HCT116 (cell line): ENCODE data around the gene SLC6A19. TPM values are rescaled to one million over a fixed set of nuclear protein-coding genes. Genes with fewer than 3 reads are reported as not detected.

Experiments used
- ATAC-seq: fragments of 200-7000 bp; cut with Tn5 transposase; 2 replicates; pipeline ENCODE4 v1.9.1; 2020; ENCODE audit warnings: mild to moderate bottlenecking, moderate library complexity
- BruUV-seq: library from RNA; stranded (reverse); fragments of 400-500 nt; replicated peaks from 2 replicates; lab custom pipeline; 2021; lab: Mats Ljungman, UMichigan
- CTCF ChIA-PET: fragments of 300-600 bp; sonication (Branson Sonifier 250); formaldehyde crosslinking; loops from one replicate; lab custom pipeline; 2021; ENCODE audit warnings: antibody characterized with exemption; lab: Charles Lee
- POLR2A ChIA-PET: fragments of 300-600, 350-600 bp; sonication (Branson Sonifier 250); formaldehyde crosslinking; loops from one replicate; lab custom pipeline; 2021; ENCODE audit warnings: antibody characterized with exemption; lab: Charles Lee
- RAD21 ChIA-PET, 2 experiments: fragments of 300-600 bp; sonication (Branson Sonifier 250); formaldehyde crosslinking; loops; one replicate each; lab custom pipeline; 2023; ENCODE audit warnings: low total read pairs in 2 of 2; ENCODE audit not compliant: uncharacterized antibody in 2 of 2, unreplicated experiment in 2 of 2, low non-redundant PET in 1 of 2; lab: Charles Lee
- DNase-seq: peaks from one replicate; pipeline ENCODE4 v3.0.0-alpha.2; 2010; ENCODE audit warnings: low read depth, low spot score
- H2AFZ ChIP-seq: fragments of 200-600 bp; shearing (Covaris generic), sonication (generic); 2 replicates; pipeline ENCODE4 v1.6.1; 2017; ENCODE audit warnings: low read depth, mixed run types, mixed read lengths, antibody characterized with exemption, low read length; ENCODE audit not compliant: poor library complexity, severe bottlenecking
- H3K27ac ChIP-seq: 2 replicates; pipeline ENCODE4 v1.5.1; 2012; ENCODE audit warnings: low read depth, low read length
- H3K27me3 ChIP-seq: fragments of 200-600 bp; sonication (generic); 2 replicates; pipeline ENCODE4 v1.6.1; 2016; ENCODE audit warnings: mixed run types, low read length, mixed read lengths; ENCODE audit not compliant: insufficient read depth
- H3K36me3 ChIP-seq, 2 experiments: fragments of 200-500 bp in 1 of 2; fragments of 200-600 bp in 1 of 2; sonication (Bioruptor generic) in 1 of 2; sonication (generic) in 1 of 2; 2 replicates each; pipeline versions ENCODE4 v1.5.1 to v1.6.1; 2014 to 2016; ENCODE audit warnings: low read length in 2 of 2, inconsistent platforms in 1 of 2, mixed read lengths in 1 of 2, mixed run types in 1 of 2; ENCODE audit not compliant: insufficient read depth in 2 of 2, control insufficient read depth in 1 of 2
- H3K4me1 ChIP-seq, 2 experiments: fragments of 200-600 bp in 1 of 2; sonication (generic) in 1 of 2; 2 replicates each; pipeline versions ENCODE4 v1.5.1 to v1.6.1; 2012 to 2017; ENCODE audit warnings: low read length in 2 of 2, inconsistent platforms in 1 of 2, mild to moderate bottlenecking in 1 of 2, mixed read lengths in 1 of 2, mixed run types in 1 of 2, moderate library complexity in 1 of 2; ENCODE audit not compliant: insufficient read depth in 2 of 2, control insufficient read depth in 1 of 2
- H3K4me2 ChIP-seq: fragments of 200-600 bp; sonication (generic); 2 replicates; pipeline ENCODE4 v1.6.1; 2017; ENCODE audit warnings: mixed run types, low read length, mixed read lengths
- H3K4me3 ChIP-seq, 2 experiments: fragments of 200-600 bp in 1 of 2; sonication (generic) in 1 of 2; replicated peaks in 1 of 2; 2 replicates each; pipeline ENCODE4 v1.5.1; 2011 to 2016; ENCODE audit warnings: low read length in 2 of 2, control low read depth in 1 of 2, low read depth in 1 of 2, mild to moderate bottlenecking in 1 of 2, mixed read lengths in 1 of 2, mixed run types in 1 of 2
- H3K79me2 ChIP-seq: fragments of 200-600 bp; sonication (generic); 2 replicates; pipeline ENCODE4 v1.6.1; 2017; ENCODE audit warnings: mild to moderate bottlenecking, mixed run types, low read length, moderate library complexity, mixed read lengths; ENCODE audit not compliant: insufficient read depth
- H3K9ac ChIP-seq: fragments of 200-600 bp; sonication (generic); 2 replicates; pipeline ENCODE4 v1.6.1; 2016; ENCODE audit warnings: low read length, mixed read lengths
- H3K9me2 ChIP-seq: fragments of 200-600 bp; sonication (generic), shearing (Covaris generic); 2 replicates; pipeline ENCODE4 v1.6.1; 2017; ENCODE audit warnings: mixed run types, mild to moderate bottlenecking, moderate library complexity; ENCODE audit not compliant: insufficient read depth
- H3K9me3 ChIP-seq, 2 experiments: fragments of 200-500 bp in 1 of 2; fragments of 200-600 bp in 1 of 2; sonication (Bioruptor generic) in 1 of 2; sonication (generic) in 1 of 2; 2 replicates each; pipeline ENCODE4 v1.6.1; 2014 to 2017; ENCODE audit warnings: low read length in 2 of 2, mixed read lengths in 2 of 2, inconsistent platforms in 1 of 2, low read depth in 1 of 2, mild to moderate bottlenecking in 1 of 2, mixed run types in 1 of 2, moderate library complexity in 1 of 2; ENCODE audit not compliant: control insufficient read depth in 1 of 2, insufficient read depth in 1 of 2
- H4K20me1 ChIP-seq: fragments of 200-600 bp; sonication (generic), shearing (Covaris generic); 2 replicates; pipeline ENCODE4 v1.6.1; 2017; ENCODE audit warnings: mixed run types, mild to moderate bottlenecking, moderate library complexity; ENCODE audit not compliant: insufficient read depth
- CBX3 ChIP-seq: IDR thresholded peaks from 2 replicates; pipeline ENCODE4 v1.6.1; 2012; ENCODE audit warnings: low read depth
- EGR1 ChIP-seq: IDR thresholded peaks from 2 replicates; pipeline ENCODE4 v1.6.1; 2012; ENCODE audit warnings: low read depth
- ELF1 ChIP-seq: IDR thresholded peaks from 2 replicates; pipeline ENCODE4 v1.6.1; 2012; ENCODE audit warnings: low read depth, borderline replicate concordance
- EZH2 ChIP-seq: fragments of 200-600 bp; sonication (generic); IDR thresholded peaks from 2 replicates; pipeline ENCODE4 v1.6.1; 2017; ENCODE audit warnings: antibody characterized with exemption, mixed run types
- EZH2phosphoT487 ChIP-seq: fragments of 200-600 bp; IDR thresholded peaks from 2 replicates; pipeline ENCODE4 v1.6.1; 2018; ENCODE audit warnings: antibody characterized with exemption, borderline replicate concordance
- FOSL1 ChIP-seq: IDR thresholded peaks from 2 replicates; pipeline ENCODE4 v1.6.1; 2012; ENCODE audit warnings: low read depth
- JUND ChIP-seq: IDR thresholded peaks from 2 replicates; pipeline ENCODE4 v1.6.1; 2012
- POLR2A ChIP-seq: IDR thresholded peaks from 2 replicates; pipeline ENCODE4 v1.7.0; 2011; ENCODE audit warnings: borderline replicate concordance; ENCODE audit not compliant: insufficient read depth, insufficient read length; ENCODE audit errors: extremely low read depth
- POLR2AphosphoS5 ChIP-seq: IDR thresholded peaks from 2 replicates; pipeline ENCODE4 v1.6.1; 2011; ENCODE audit warnings: mild to moderate bottlenecking, low read depth, low read length, moderate library complexity
- SIN3A ChIP-seq: IDR thresholded peaks from 2 replicates; pipeline ENCODE4 v1.6.1; 2012; ENCODE audit warnings: low read depth
- SP1 ChIP-seq: IDR thresholded peaks from 2 replicates; pipeline ENCODE4 v1.6.1; 2012; ENCODE audit warnings: low read depth
- SRF ChIP-seq: IDR thresholded peaks from 2 replicates; pipeline ENCODE4 v1.6.1; 2012; ENCODE audit warnings: low read depth
- TCF7L2 ChIP-seq: IDR thresholded peaks from 2 replicates; pipeline ENCODE4 v1.7.0; 2011; ENCODE audit warnings: borderline replicate concordance, inconsistent platforms; ENCODE audit not compliant: insufficient read depth, insufficient read length; ENCODE audit errors: extremely low read depth
- YY1 ChIP-seq: IDR thresholded peaks from 2 replicates; pipeline ENCODE4 v1.6.1; 2011; ENCODE audit warnings: low read length, low read depth, moderate library complexity, mild to moderate bottlenecking; ENCODE audit not compliant: insufficient replicate concordance; ENCODE audit errors: extremely low read depth
- ZFX ChIP-seq: fragments of 450-650 bp; IDR thresholded peaks from 2 replicates; pipeline ENCODE4 v1.6.1; 2017
- ZNF274 ChIP-seq: fragments of 200-500 bp; sonication (Bioruptor generic); IDR thresholded peaks from 2 replicates; pipeline ENCODE4 v1.6.1; 2014; ENCODE audit warnings: mild to moderate bottlenecking, low read depth, low read length, inconsistent platforms
- intact Hi-C: fragments of 100-400 bp; cut with micrococcal nuclease; formaldehyde crosslinking; loops from 2 replicates; pipeline ENCODE4 v1.10.0; 2022
- total RNA-seq: library from RNA; stranded (reverse); gene quantifications from one replicate; pipeline ENCODE4 v1.2.1, GENCODE V29; 2021; ENCODE audit not compliant: unreplicated experiment
- TF ChIP-seq, protein P1 (sequence below): IDR thresholded peaks from 2 replicates; pipeline ENCODE4 v1.6.1; 2012
- TF ChIP-seq, protein P2 (sequence below): IDR thresholded peaks from 2 replicates; pipeline ENCODE4 v1.6.1; 2012; ENCODE audit warnings: low read depth
- TF ChIP-seq, protein P3 (sequence below): IDR thresholded peaks from 2 replicates; pipeline ENCODE4 v1.6.1; 2011; ENCODE audit warnings: mild to moderate bottlenecking, low read length, moderate library complexity; ENCODE audit not compliant: insufficient replicate concordance; ENCODE audit errors: extremely low read depth
- TF ChIP-seq, protein P4 (sequence below), 3 experiments: fragments of 200-600 bp in 1 of 3; sonication (generic) in 1 of 3; IDR thresholded peaks in 2 of 3; conservative IDR thresholded peaks in 1 of 3; 2 replicates each; pipeline ENCODE4 v1.5.1; 2012 to 2017; ENCODE audit warnings: low read depth in 2 of 3, low read length in 2 of 3, antibody characterized with exemption in 1 of 3, borderline replicate concordance in 1 of 3, control low read depth in 1 of 3, mild to moderate bottlenecking in 1 of 3, mixed read lengths in 1 of 3, mixed run types in 1 of 3, moderate library complexity in 1 of 3; ENCODE audit not compliant: insufficient read depth in 1 of 3

Gene SLC6A19
- total RNA-seq, 1 experiment from 2014 or later, result not detected

DNA sequence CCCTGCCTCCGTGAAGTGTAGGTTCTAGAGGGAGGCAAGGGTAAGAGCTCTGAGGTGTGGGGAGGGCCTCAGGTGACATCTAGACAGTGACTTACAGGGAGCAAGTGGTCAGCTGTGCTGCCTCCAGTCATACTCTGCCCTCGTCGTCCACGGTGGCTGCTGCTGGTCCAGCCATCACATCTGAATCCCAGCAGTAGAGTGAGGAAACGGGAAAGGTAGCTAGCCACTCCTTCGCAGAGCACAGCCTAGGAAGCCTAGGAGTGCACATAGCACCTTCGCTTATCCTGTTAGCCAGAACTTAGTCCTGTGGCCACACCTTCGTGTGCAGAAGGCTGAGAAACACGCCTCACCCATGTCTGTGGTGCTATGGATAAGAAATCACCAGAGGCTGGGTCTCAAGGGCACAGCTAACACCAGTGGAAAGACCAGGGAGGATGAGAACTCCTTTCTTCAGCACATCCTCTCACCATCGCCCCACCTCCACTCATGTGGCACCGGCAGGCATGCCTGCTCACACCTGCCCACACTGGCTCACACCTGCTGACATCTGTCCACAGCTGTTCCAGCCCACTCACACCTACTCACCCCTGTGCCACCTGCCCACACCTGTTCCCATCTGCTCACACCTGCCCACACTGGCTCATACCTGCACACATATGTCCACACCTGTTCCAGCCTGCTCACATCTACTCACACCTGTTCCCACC is 44.5 kb upstream of the SLC6A19 start:
- Histone ChIP-seq H3K4me2 (no peak overlapping the region), H3K4me1 (peaks cover 11 to 22% of the 10 kb centered on the region in 2 experiments), H3K27ac (no peak overlapping the region), H3K27me3 (no peaks in the 10 kb centered on the region), H3K4me3 (no peak overlapping the region), H2AFZ (no peak overlapping the region), H3K9me3 (no peaks in the 10 kb centered on the region)
- POLR2A ChIA-PET, result no interaction called here
- BruUV-seq, result no TSS peak
- ATAC-seq, result no peak
- TF ChIP-seq TCF7L2, result no peak
- TF ChIP-seq, protein P1, sequence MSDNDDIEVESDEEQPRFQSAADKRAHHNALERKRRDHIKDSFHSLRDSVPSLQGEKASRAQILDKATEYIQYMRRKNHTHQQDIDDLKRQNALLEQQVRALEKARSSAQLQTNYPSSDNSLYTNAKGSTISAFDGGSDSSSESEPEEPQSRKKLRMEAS, result no peak
- TF ChIP-seq EGR1, result no peak
- no peak for TF ChIP-seq FOSL1
- no peak for TF ChIP-seq SRF
- no peak for TF ChIP-seq ZNF274
- no peak for TF ChIP-seq JUND
- TF ChIP-seq, protein P2, sequence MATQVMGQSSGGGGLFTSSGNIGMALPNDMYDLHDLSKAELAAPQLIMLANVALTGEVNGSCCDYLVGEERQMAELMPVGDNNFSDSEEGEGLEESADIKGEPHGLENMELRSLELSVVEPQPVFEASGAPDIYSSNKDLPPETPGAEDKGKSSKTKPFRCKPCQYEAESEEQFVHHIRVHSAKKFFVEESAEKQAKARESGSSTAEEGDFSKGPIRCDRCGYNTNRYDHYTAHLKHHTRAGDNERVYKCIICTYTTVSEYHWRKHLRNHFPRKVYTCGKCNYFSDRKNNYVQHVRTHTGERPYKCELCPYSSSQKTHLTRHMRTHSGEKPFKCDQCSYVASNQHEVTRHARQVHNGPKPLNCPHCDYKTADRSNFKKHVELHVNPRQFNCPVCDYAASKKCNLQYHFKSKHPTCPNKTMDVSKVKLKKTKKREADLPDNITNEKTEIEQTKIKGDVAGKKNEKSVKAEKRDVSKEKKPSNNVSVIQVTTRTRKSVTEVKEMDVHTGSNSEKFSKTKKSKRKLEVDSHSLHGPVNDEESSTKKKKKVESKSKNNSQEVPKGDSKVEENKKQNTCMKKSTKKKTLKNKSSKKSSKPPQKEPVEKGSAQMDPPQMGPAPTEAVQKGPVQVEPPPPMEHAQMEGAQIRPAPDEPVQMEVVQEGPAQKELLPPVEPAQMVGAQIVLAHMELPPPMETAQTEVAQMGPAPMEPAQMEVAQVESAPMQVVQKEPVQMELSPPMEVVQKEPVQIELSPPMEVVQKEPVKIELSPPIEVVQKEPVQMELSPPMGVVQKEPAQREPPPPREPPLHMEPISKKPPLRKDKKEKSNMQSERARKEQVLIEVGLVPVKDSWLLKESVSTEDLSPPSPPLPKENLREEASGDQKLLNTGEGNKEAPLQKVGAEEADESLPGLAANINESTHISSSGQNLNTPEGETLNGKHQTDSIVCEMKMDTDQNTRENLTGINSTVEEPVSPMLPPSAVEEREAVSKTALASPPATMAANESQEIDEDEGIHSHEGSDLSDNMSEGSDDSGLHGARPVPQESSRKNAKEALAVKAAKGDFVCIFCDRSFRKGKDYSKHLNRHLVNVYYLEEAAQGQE, result no peak
- TF ChIP-seq, protein P3, sequence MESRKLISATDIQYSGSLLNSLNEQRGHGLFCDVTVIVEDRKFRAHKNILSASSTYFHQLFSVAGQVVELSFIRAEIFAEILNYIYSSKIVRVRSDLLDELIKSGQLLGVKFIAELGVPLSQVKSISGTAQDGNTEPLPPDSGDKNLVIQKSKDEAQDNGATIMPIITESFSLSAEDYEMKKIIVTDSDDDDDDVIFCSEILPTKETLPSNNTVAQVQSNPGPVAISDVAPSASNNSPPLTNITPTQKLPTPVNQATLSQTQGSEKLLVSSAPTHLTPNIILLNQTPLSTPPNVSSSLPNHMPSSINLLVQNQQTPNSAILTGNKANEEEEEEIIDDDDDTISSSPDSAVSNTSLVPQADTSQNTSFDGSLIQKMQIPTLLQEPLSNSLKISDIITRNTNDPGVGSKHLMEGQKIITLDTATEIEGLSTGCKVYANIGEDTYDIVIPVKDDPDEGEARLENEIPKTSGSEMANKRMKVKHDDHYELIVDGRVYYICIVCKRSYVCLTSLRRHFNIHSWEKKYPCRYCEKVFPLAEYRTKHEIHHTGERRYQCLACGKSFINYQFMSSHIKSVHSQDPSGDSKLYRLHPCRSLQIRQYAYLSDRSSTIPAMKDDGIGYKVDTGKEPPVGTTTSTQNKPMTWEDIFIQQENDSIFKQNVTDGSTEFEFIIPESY, result no peak
- TF ChIP-seq EZH2, result no peak
- TF ChIP-seq, protein P4, sequence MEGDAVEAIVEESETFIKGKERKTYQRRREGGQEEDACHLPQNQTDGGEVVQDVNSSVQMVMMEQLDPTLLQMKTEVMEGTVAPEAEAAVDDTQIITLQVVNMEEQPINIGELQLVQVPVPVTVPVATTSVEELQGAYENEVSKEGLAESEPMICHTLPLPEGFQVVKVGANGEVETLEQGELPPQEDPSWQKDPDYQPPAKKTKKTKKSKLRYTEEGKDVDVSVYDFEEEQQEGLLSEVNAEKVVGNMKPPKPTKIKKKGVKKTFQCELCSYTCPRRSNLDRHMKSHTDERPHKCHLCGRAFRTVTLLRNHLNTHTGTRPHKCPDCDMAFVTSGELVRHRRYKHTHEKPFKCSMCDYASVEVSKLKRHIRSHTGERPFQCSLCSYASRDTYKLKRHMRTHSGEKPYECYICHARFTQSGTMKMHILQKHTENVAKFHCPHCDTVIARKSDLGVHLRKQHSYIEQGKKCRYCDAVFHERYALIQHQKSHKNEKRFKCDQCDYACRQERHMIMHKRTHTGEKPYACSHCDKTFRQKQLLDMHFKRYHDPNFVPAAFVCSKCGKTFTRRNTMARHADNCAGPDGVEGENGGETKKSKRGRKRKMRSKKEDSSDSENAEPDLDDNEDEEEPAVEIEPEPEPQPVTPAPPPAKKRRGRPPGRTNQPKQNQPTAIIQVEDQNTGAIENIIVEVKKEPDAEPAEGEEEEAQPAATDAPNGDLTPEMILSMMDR (IDR thresholded peaks at IDR 0.05 in 2 of 3, conservative IDR thresholded peaks at IDR 0.05 in 1 of 3; ENCODE audit: borderline replicate concordance in 1 of 3, insufficient read depth in 1 of 3, low read depth in 2 of 3, low read length in 2 of 3), result no peak
- no peak for TF ChIP-seq ZFX
- TF ChIP-seq POLR2AphosphoS5, result no peak
- no peak for TF ChIP-seq CBX3
- TF ChIP-seq EZH2phosphoT487, result no peak
- TF ChIP-seq SP1, result no peak
- TF ChIP-seq POLR2A, result no peak
- TF ChIP-seq SIN3A, result no peak
- no peak for TF ChIP-seq YY1
- no peak for TF ChIP-seq ELF1
- TF ChIP-seq, all 23 proteins: peak for 0
- Histone ChIP-seq H3K9me2 (no peaks in the 10 kb centered on the region), H4K20me1 (no peaks in the 10 kb centered on the region), H3K9ac (no peak overlapping the region), H3K79me2 (no peaks in the 10 kb centered on the region), H3K36me3 (no peaks in the 10 kb centered on the region)
- intact Hi-C loops, result no loop called here
- ChIA-PET CTCF (no interaction called here), RAD21 (no interaction called here)
- no peak for DNase-seq
